ENCODE results near the gene NOXA1. TPM values are rescaled to one million over a fixed set of nuclear protein-coding genes. Genes with fewer than 3 reads are reported as not detected.

Gene NOXA1
- total and polyA plus RNA-seq, 9 of the 15 experiments (the other 6 are each of a cell fraction or from before 2014, with no cell fraction given): 0.07 to 1.2 (median 0.20) TPM; not detected in 4

- TF ChIP-seq HMG20A (CRISPR knock-in tag; conservative IDR thresholded peaks at IDR 0.05) (no peak), ZNF395 (CRISPR knock-in tag; IDR thresholded peaks at IDR 0.05) (no peak), E2F3 (CRISPR knock-in tag; IDR thresholded peaks at IDR 0.05) (no peak), UBTF (IDR thresholded peaks at IDR 0.05; ENCODE audit: borderline replicate concordance in 1 of 2, low read depth in 2 of 2, low read length in 2 of 2) (0 out of 4 replicates have a peak, but pooled peaks of 1 of the 2 experiments have one; percentile 13), CREBBP (IDR thresholded peaks at IDR 0.05; ENCODE audit: low read depth, low read length) (no peak)
Observed at GRCh38 chr9:137458194-137459151, 35.3 kb downstream of the NOXA1 start (continued).
